IMR-90 (cell line): ENCODE measurements around the gene NGEF. TPM values are rescaled to one million over a fixed set of nuclear protein-coding genes. Genes with fewer than 3 reads are reported as not detected.

Experiments
- ATAC-seq: fragments of 200-7000 bp; cut with Tn5 transposase; 2 replicates; pipeline ENCODE4 v1.9.1; 2020; ENCODE audit warnings: low read depth, mild to moderate bottlenecking, moderate library complexity
- BruUV-seq: library from RNA; stranded (reverse); fragments of 400-500 nt; replicated peaks from 2 replicates; lab custom pipeline; 2021; lab: Mats Ljungman, UMichigan
- CTCF ChIA-PET: fragments of 300-600 bp; formaldehyde crosslinking; extraction: SDS; loops from one replicate; lab custom pipeline; 2021; ENCODE audit warnings: antibody characterized with exemption; lab: Yijun Ruan, JAX
- POLR2A ChIA-PET: fragments of 300-600 bp; sonication (Branson Sonifier 250); formaldehyde crosslinking; loops from one replicate; lab custom pipeline; 2022; ENCODE audit warnings: antibody characterized with exemption; ENCODE audit not compliant: unreplicated experiment; lab: Charles Lee
- DNase-seq: peaks from one replicate; pipeline ENCODE4 v3.0.0; 2013
- H2AFZ ChIP-seq: replicated peaks from 2 replicates; pipeline ENCODE3; 2013; ENCODE audit warnings: low read length, mild to moderate bottlenecking; ENCODE audit not compliant: poor library complexity
- H2AK5ac ChIP-seq: 2 replicates; pipeline ENCODE4 v1.6.1; 2013; ENCODE audit warnings: low read depth, low read length, inconsistent platforms
- H2AK9ac ChIP-seq: replicated peaks from 2 replicates; pipeline ENCODE3; 2013; ENCODE audit warnings: mild to moderate bottlenecking, low read depth, low read length, moderate library complexity; ENCODE audit not compliant: poor library complexity
- H2BK120ac ChIP-seq: 2 replicates; pipeline ENCODE4 v1.6.1; 2013; ENCODE audit warnings: low read depth, low read length, inconsistent platforms
- H2BK15ac ChIP-seq: 3 replicates; pipeline ENCODE4 v1.6.1; 2013; ENCODE audit warnings: low read depth, low read length, inconsistent platforms
- H2BK20ac ChIP-seq: 2 replicates; pipeline ENCODE4 v1.6.1; 2013; ENCODE audit warnings: low read depth, mild to moderate bottlenecking, inconsistent platforms, low read length, moderate library complexity
- H2BK5ac ChIP-seq: 2 replicates; pipeline ENCODE4 v1.6.1; 2013; ENCODE audit warnings: mild to moderate bottlenecking, low read depth, low read length, inconsistent platforms; ENCODE audit not compliant: poor library complexity, severe bottlenecking
- H3K14ac ChIP-seq: replicated peaks from 2 replicates; pipeline ENCODE4 v1.6.1; 2013; ENCODE audit warnings: low read depth, low read length, inconsistent platforms
- H3K18ac ChIP-seq: 2 replicates; pipeline ENCODE4 v1.6.1; 2013; ENCODE audit warnings: low read depth, low read length, control low read depth
- H3K23ac ChIP-seq: 2 replicates; pipeline ENCODE4 v1.6.1; 2013; ENCODE audit warnings: low read depth, low read length, inconsistent platforms
- H3K27ac ChIP-seq: 2 replicates; pipeline ENCODE4 v1.5.1; 2013; ENCODE audit warnings: mild to moderate bottlenecking, control low read depth, low read length; ENCODE audit not compliant: insufficient read depth
- H3K27me3 ChIP-seq: 2 replicates; pipeline ENCODE4 v1.6.1; 2013; ENCODE audit warnings: low read length; ENCODE audit not compliant: control insufficient read depth, insufficient read depth
- H3K36me3 ChIP-seq: 2 replicates; pipeline ENCODE4 v1.6.1; 2013; ENCODE audit warnings: low read length, mixed read lengths; ENCODE audit not compliant: control insufficient read depth, insufficient read depth
- H3K4ac ChIP-seq: 2 replicates; pipeline ENCODE4 v1.6.1; 2013; ENCODE audit warnings: low read depth, low read length, inconsistent platforms
- H3K4me1 ChIP-seq: 2 replicates; pipeline ENCODE4 v1.6.1; 2013; ENCODE audit warnings: low read length, mixed read lengths; ENCODE audit not compliant: control insufficient read depth, insufficient read depth
- H3K4me2 ChIP-seq: 2 replicates; pipeline ENCODE4 v1.6.1; 2013; ENCODE audit warnings: low read depth, mild to moderate bottlenecking, control low read depth, low read length, moderate library complexity
- H3K4me3 ChIP-seq: 2 replicates; pipeline ENCODE4 v1.5.1; 2013; ENCODE audit warnings: low read depth, mild to moderate bottlenecking, control low read depth, low read length, moderate library complexity; ENCODE audit not compliant: insufficient read depth
- H3K56ac ChIP-seq: 2 replicates; pipeline ENCODE4 v1.6.1; 2013; ENCODE audit warnings: low read length, inconsistent platforms; ENCODE audit not compliant: insufficient read depth; ENCODE audit errors: extremely low read depth
- H3K79me1 ChIP-seq, 2 experiments: 2 replicates each; pipeline ENCODE4 v1.6.1; 2013; ENCODE audit warnings: low read length in 2 of 2, inconsistent platforms in 1 of 2, low read depth in 1 of 2
- H3K9ac ChIP-seq: 2 replicates; pipeline ENCODE4 v1.6.1; 2013; ENCODE audit warnings: low read depth, low read length, control low read depth
- H3K9me1 ChIP-seq: 2 replicates; pipeline ENCODE4 v1.6.1; 2013; ENCODE audit warnings: low read length, inconsistent platforms; ENCODE audit not compliant: insufficient read depth
- H3K9me3 ChIP-seq: 2 replicates; pipeline ENCODE4 v1.6.1; 2013; ENCODE audit warnings: low read length; ENCODE audit not compliant: control insufficient read depth, insufficient read depth
- H4K20me1 ChIP-seq: 2 replicates; pipeline ENCODE4 v1.6.1; 2013; ENCODE audit warnings: low read length, inconsistent platforms; ENCODE audit not compliant: insufficient read depth
- H4K5ac ChIP-seq: 2 replicates; pipeline ENCODE4 v1.6.1; 2013; ENCODE audit warnings: mild to moderate bottlenecking, low read depth, low read length, control low read depth
- H4K8ac ChIP-seq, 2 experiments: 2 replicates each; pipeline ENCODE4 v1.6.1; 2013; ENCODE audit warnings: low read depth in 2 of 2, low read length in 2 of 2, control low read depth in 1 of 2, inconsistent platforms in 1 of 2
- H4K91ac ChIP-seq: 2 replicates; pipeline ENCODE4 v1.6.1; 2013; ENCODE audit warnings: low read depth, low read length, inconsistent platforms; ENCODE audit not compliant: insufficient read depth
- BHLHE40 ChIP-seq: fragments of 150-350 bp; IDR thresholded peaks from 2 replicates; pipeline ENCODE4 v1.6.1; 2016; ENCODE audit warnings: mild to moderate bottlenecking, low read depth, low read length
- CEBPB ChIP-seq: IDR thresholded peaks from 2 replicates; pipeline ENCODE4 v1.6.1; 2012; ENCODE audit warnings: low read depth, low read length, improper control_type of control experiment
- CHD1 ChIP-seq: IDR thresholded peaks from 2 replicates; pipeline ENCODE4 v1.6.1; 2012; ENCODE audit warnings: low read depth, low read length, improper control_type of control experiment
- CTCF ChIP-seq: conservative IDR thresholded peaks from 2 replicates; pipeline ENCODE4 v1.5.1; 2012; ENCODE audit warnings: mild to moderate bottlenecking, low read depth, low read length, improper control_type of control experiment
- ELK1 ChIP-seq: fragments of 150-350 bp; IDR thresholded peaks from 2 replicates; pipeline ENCODE4 v1.6.1; 2016; ENCODE audit warnings: low read depth, mild to moderate bottlenecking, low read length, moderate library complexity, borderline replicate concordance
- FOS ChIP-seq: fragments of 150-350 bp; IDR thresholded peaks from 2 replicates; pipeline ENCODE4 v1.6.1; 2016; ENCODE audit warnings: low read depth, low read length
- MAFK ChIP-seq: IDR thresholded peaks from 2 replicates; pipeline ENCODE4 v1.6.1; 2012; ENCODE audit warnings: low read depth, low read length, improper control_type of control experiment
- MAZ ChIP-seq: IDR thresholded peaks from 2 replicates; pipeline ENCODE4 v1.6.1; 2012; ENCODE audit warnings: low read depth, mild to moderate bottlenecking, low read length, improper control_type of control experiment, moderate library complexity, borderline replicate concordance
- MXI1 ChIP-seq: IDR thresholded peaks from 2 replicates; pipeline ENCODE4 v1.6.1; 2012; ENCODE audit warnings: low read depth, mild to moderate bottlenecking, low read length, moderate library complexity, borderline replicate concordance
- NFE2L2 ChIP-seq: fragments of 150-350 bp; IDR thresholded peaks from 2 replicates; pipeline ENCODE4 v1.6.1; 2016; ENCODE audit warnings: low read depth, mild to moderate bottlenecking, low read length
- POLR2A ChIP-seq: IDR thresholded peaks from 2 replicates; pipeline ENCODE4 v1.6.1; 2012; ENCODE audit warnings: mild to moderate bottlenecking, low read depth, low read length
- RAD21 ChIP-seq: IDR thresholded peaks from 2 replicates; pipeline ENCODE4 v1.6.1; 2012; ENCODE audit warnings: low read length, improper control_type of control experiment
- RCOR1 ChIP-seq: IDR thresholded peaks from 2 replicates; pipeline ENCODE4 v1.6.1; 2012; ENCODE audit warnings: mild to moderate bottlenecking, low read length, improper control_type of control experiment; ENCODE audit not compliant: insufficient replicate concordance
- RFX5 ChIP-seq: IDR thresholded peaks from 2 replicates; pipeline ENCODE4 v1.8.0; 2012; ENCODE audit warnings: low read depth, mild to moderate bottlenecking, low read length, moderate library complexity
- SMC3 ChIP-seq: fragments of 150-350 bp; IDR thresholded peaks from 2 replicates; pipeline ENCODE4 v1.6.1; 2016; ENCODE audit warnings: low read depth, mild to moderate bottlenecking, antibody characterized with exemption, low read length, moderate library complexity
- USF2 ChIP-seq: fragments of 150-350 bp; IDR thresholded peaks from 2 replicates; pipeline ENCODE4 v1.6.1; 2017; ENCODE audit warnings: mild to moderate bottlenecking, antibody characterized with exemption, low read length, low read depth
- WGBS, 2 experiments: methylation state at CpG; one replicate each; pipeline versions ENCODE4 v1.1.5 to v1.1.7; 2013; ENCODE audit warnings: missing lambda C conversion rate in 2 of 2; ENCODE audit not compliant: insufficient read length in 1 of 2; ENCODE audit errors: extremely low coverage in 2 of 2; 5-methylcytosine and 5-hydroxymethylcytosine counted together
- dilution Hi-C: fragments of 300-500 bp; cut with HindIII; formaldehyde crosslinking; loops from one replicate; pipeline ENCODE4 v1.14.3; 2018; ENCODE audit warnings: low sequenced_read_pairs; ENCODE audit not compliant: unreplicated experiment
- in situ Hi-C: fragments of 300-500 bp; cut with MboI; formaldehyde crosslinking; loops from 3 replicates; pipeline ENCODE4 v1.14.3; 2019; ENCODE audit warnings: low sequenced_read_pairs, inconsistent platforms, mixed read lengths
- intact Hi-C: fragments of 100-400 bp; cut with micrococcal nuclease; formaldehyde crosslinking; loops from 2 replicates; pipeline ENCODE4 v1.10.0; 2022
- polyA plus RNA-seq, 3 experiments: library from polyadenylated mRNA; depleted of rRNA; stranded (reverse); fragments of >200 nt; gene quantifications; 2 replicates each; pipeline ENCODE4 v1.2.3, GENCODE V29; 2012; ENCODE audit warnings: low replicate concordance in 1 of 3
- total RNA-seq: library from RNA; depleted of rRNA; stranded (reverse); fragments of >200 nt; gene quantifications from 2 replicates; pipeline ENCODE4 v1.2.3, GENCODE V29; 2012

NGEF gene
- total and polyA plus RNA-seq, 2 of the 4 experiments (the other 2 are of a cell fraction): 1.1 to 1.7 TPM

GRCh38 chr2:232925153-232925820 lies 87.8 kb downstream of the NGEF start:
- Histone ChIP-seq H4K8ac (no peak overlapping the region), H2BK15ac (no peak overlapping the region), H4K5ac (no peak overlapping the region), H2AFZ (no peak overlapping the region), H3K14ac (no peak overlapping the region), H3K79me1 (no peaks in the 10 kb centered on the region), H4K20me1 (no peaks in the 10 kb centered on the region), H3K9me1 (no peaks in the 10 kb centered on the region; the same call in 1 of the 2 replicates), H3K27me3 (peaks cover 47% of the 10 kb centered on the region), H3K4me1 (no peaks in the 10 kb centered on the region; the same call in 1 of the 2 replicates), H3K56ac (no peak overlapping the region), H3K23ac (no peak overlapping the region), H2BK120ac (no peak overlapping the region), H3K4me3 (no peak overlapping the region), H2BK5ac (no peak overlapping the region), H3K18ac (no peak overlapping the region), H2AK9ac (peak overlapping the region; percentile 61), H3K4ac (no peak overlapping the region), H2AK5ac (no peak overlapping the region), H3K9me3 (peaks cover 3% of the 10 kb centered on the region), H3K36me3 (no peaks in the 10 kb centered on the region), H3K9ac (no peak overlapping the region), H4K91ac (no peak overlapping the region), H3K4me2 (no peak overlapping the region), H2BK20ac (no peak overlapping the region), H3K27ac (no peak overlapping the region)
- intact Hi-C loops (no loop called here), dilution Hi-C loops (no loop called here), in situ Hi-C loops (no loop called here)
- ATAC-seq (no peak), DNase-seq (no peak)
- BruUV-seq: no TSS peak
- ChIA-PET POLR2A (no interaction called here), CTCF (no interaction called here)
- TF ChIP-seq POLR2A (no peak), ELK1 (no peak), MAZ (no peak), SMC3 (no peak), BHLHE40 (no peak), RAD21 (no peak), RFX5 (no peak), FOS (no peak), USF2 (no peak), CHD1 (no peak), CEBPB (no peak), RCOR1 (no peak), NFE2L2 (no peak), CTCF (no peak), MAFK (no peak), MXI1 (no peak)
- no CpG with 5 or more reads among the region's 11 CpGs for WGBS, 2 experiments
